Thyroid gland (tissue), 4 donors: ENCODE measurements around the gene SERPINA12.

Experiments used
- CTCF ChIP-seq, 6 experiments: fragments of 200-600 bp in 3 of 6; fragments of 450-650 bp in 3 of 6; sonication (generic) in 3 of 6; IDR thresholded peaks; one replicate each; pipeline ENCODE4 v1.5.1; 2016 to 2019; ENCODE audit warnings: antibody characterized with exemption in 6 of 6, mild to moderate bottlenecking in 2 of 6, inconsistent platforms in 1 of 6, moderate library complexity in 1 of 6
- POLR2A ChIP-seq, 2 donors: fragments of 450-650 bp; IDR thresholded peaks; one replicate each; pipeline ENCODE4 v1.6.1; 2017; ENCODE audit warnings: antibody characterized with exemption in 2 of 2, mild to moderate bottlenecking in 2 of 2, moderate library complexity in 1 of 2

GRCh38 chr14:94451091-94451771, 58.0 kb downstream of the SERPINA12 start:
- TF ChIP-seq CTCF (IDR thresholded peaks at IDR 0.05) (no peak), POLR2A (IDR thresholded peaks at IDR 0.05) (no peak)
